Sigmoid colon (tissue), 4 donors: ENCODE measurements around the gene ERFE.

Experiments used
- EP300 ChIP-seq, 4 donors: sonication (generic); formaldehyde crosslinking; IDR thresholded peaks; one replicate each; pipeline ENCODE4 v1.6.1; 2017; ENCODE audit warnings: antibody characterized with exemption in 4 of 4
- POLR2A ChIP-seq, 2 donors: fragments of 450-650 bp; IDR thresholded peaks; one replicate each; pipeline ENCODE4 v1.6.1; 2016; ENCODE audit warnings: antibody characterized with exemption in 2 of 2, mild to moderate bottlenecking in 2 of 2, moderate library complexity in 2 of 2
- POLR2AphosphoS5 ChIP-seq, 4 donors: sonication (generic); formaldehyde crosslinking; IDR thresholded peaks; one replicate each; pipeline ENCODE4 v1.6.1; 2017; ENCODE audit warnings: antibody characterized with exemption in 4 of 4
- TF ChIP-seq, protein P1 (sequence below), 4 experiments: fragments of 450-650 bp in 3 of 4; fragments of 200-600 bp in 1 of 4; IDR thresholded peaks; one replicate each; pipeline ENCODE4 v1.5.1; 2016 to 2019; ENCODE audit warnings: antibody characterized with exemption in 4 of 4, mild to moderate bottlenecking in 3 of 4, moderate library complexity in 2 of 4

DNA sequence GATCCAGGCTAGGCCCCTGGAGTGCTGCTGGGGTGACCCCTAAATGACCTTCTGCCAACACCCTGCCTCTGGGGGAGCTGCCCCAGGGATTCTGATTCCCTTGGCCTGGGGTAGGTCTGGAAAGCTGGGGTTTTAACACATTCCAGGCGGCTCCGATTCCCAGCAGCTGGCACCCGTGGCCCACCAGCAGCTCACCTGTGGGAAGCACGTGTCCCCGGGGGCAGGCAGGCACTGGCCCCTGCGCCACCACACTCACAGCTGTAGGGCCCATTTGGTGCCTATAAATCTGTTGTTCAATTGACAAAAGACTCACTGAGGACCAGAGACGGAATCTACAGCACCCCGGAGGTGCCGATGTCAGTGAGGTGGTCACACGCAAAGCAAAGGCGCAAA lies 24.4 kb upstream of the ERFE start:
- TF ChIP-seq, protein P1, sequence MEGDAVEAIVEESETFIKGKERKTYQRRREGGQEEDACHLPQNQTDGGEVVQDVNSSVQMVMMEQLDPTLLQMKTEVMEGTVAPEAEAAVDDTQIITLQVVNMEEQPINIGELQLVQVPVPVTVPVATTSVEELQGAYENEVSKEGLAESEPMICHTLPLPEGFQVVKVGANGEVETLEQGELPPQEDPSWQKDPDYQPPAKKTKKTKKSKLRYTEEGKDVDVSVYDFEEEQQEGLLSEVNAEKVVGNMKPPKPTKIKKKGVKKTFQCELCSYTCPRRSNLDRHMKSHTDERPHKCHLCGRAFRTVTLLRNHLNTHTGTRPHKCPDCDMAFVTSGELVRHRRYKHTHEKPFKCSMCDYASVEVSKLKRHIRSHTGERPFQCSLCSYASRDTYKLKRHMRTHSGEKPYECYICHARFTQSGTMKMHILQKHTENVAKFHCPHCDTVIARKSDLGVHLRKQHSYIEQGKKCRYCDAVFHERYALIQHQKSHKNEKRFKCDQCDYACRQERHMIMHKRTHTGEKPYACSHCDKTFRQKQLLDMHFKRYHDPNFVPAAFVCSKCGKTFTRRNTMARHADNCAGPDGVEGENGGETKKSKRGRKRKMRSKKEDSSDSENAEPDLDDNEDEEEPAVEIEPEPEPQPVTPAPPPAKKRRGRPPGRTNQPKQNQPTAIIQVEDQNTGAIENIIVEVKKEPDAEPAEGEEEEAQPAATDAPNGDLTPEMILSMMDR (IDR thresholded peaks at IDR 0.05): no peak
- TF ChIP-seq POLR2A (IDR thresholded peaks at IDR 0.05) (no peak), POLR2AphosphoS5 (IDR thresholded peaks at IDR 0.05) (no peak), EP300 (IDR thresholded peaks at IDR 0.05) (no peak)
